DMS53 treated with DMSO at 0.1 percent for 48 hours (cell line): ENCODE data around the gene ISYNA1.
"Not testable (repeated sequence)": the region's sequence is repeated elsewhere in the genome, so short reads cannot be mapped to it uniquely, and the experiment has no call there.

Experiments
- DNase-seq: peaks from one replicate; lab custom pipeline; 2025; ENCODE audit not compliant: unreplicated experiment; lab: John Stamatoyannopoulos, UW

Gene ISYNA1

GRCh38 chr19:18421371-18421959, 16.5 kb downstream of the ISYNA1 start:
- no peak for DNase-seq

- no peak for DNase-seq
Observed at GRCh38 chr19:18420930-18421329, 17.0 kb downstream of the ISYNA1 start.

GRCh38 chr19:18419699-18420460, 18.1 kb downstream of the ISYNA1 start:
- DNase-seq, result no peak

GRCh38 chr19:18419195-18419698, 18.7 kb downstream of the ISYNA1 start, which contains the start of gene SSBP4:
Gene SSBP4 (plus strand): TSS chr19:18419398. CDS start chr19:18419649, 251 bp downstream.
- DNase-seq, result peak; percentile 29

- peak; percentile 40 for DNase-seq
Observed at GRCh38 chr19:18418483-18419194, 19.3 kb downstream of the ISYNA1 start.

- no peak for DNase-seq
Observed at GRCh38 chr19:18418029-18418482, 19.9 kb downstream of the ISYNA1 start.

- peak; percentile 52 for DNase-seq
Observed at GRCh38 chr19:18417250-18418028, 20.5 kb downstream of the ISYNA1 start.

- peak; percentile 43 for DNase-seq
Observed at GRCh38 chr19:18416778-18417249, 21.1 kb downstream of the ISYNA1 start.

GRCh38 chr19:18415178-18415867, 22.6 kb downstream of the ISYNA1 start:
- no peak for DNase-seq

GRCh38 chr19:18414504-18415177, 23.3 kb downstream of the ISYNA1 start:
- no peak for DNase-seq

- DNase-seq, result no peak
Observed at GRCh38 chr19:18412610-18413239, 25.2 kb downstream of the ISYNA1 start.

- DNase-seq, result no peak
Observed at GRCh38 chr19:18408053-18408476, 29.9 kb downstream of the ISYNA1 start.

GRCh38 chr19:18406749-18407148, 31.2 kb downstream of the ISYNA1 start:
- DNase-seq, result no peak

- DNase-seq, result not testable (repeated sequence)
Observed at GRCh38 chr19:18405754-18406153, 32.2 kb downstream of the ISYNA1 start.

GRCh38 chr19:18402455-18403248, 35.3 kb downstream of the ISYNA1 start:
- DNase-seq, result not testable (repeated sequence)

GRCh38 chr19:18401580-18402112, 36.3 kb downstream of the ISYNA1 start:
- DNase-seq, result no peak

- DNase-seq, result no peak
Observed at GRCh38 chr19:18399008-18399407, 38.9 kb downstream of the ISYNA1 start.
